HL-60 (cell line): Measurements from ENCODE around the gene PAPPA2.

Experiments used
- POLR2AphosphoS5 ChIP-seq: IDR thresholded peaks from 2 replicates; pipeline ENCODE4 v1.6.1; 2012; ENCODE audit warnings: low read depth
- TF ChIP-seq, protein P1 (sequence below): IDR thresholded peaks from one replicate; pipeline ENCODE4 v1.5.1; 2011; ENCODE audit warnings: low read length, control low read depth, inconsistent platforms; ENCODE audit not compliant: insufficient read depth

DNA sequence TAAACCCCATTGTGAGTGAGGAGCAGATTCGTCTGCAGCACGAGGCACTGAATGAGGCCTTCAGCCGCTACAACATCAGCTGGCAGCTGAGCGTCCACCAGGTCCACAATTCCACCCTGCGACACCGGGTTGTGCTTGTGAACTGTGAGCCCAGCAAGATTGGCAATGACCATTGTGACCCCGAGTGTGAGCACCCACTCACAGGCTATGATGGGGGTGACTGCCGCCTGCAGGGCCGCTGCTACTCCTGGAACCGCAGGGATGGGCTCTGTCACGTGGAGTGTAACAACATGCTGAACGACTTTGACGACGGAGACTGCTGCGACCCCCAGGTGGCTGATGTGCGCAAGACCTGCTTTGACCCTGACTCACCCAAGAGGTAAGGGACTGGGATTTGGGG is 132.2 kb downstream of the PAPPA2 start:
- no peak for TF ChIP-seq POLR2AphosphoS5
- TF ChIP-seq, protein P1, sequence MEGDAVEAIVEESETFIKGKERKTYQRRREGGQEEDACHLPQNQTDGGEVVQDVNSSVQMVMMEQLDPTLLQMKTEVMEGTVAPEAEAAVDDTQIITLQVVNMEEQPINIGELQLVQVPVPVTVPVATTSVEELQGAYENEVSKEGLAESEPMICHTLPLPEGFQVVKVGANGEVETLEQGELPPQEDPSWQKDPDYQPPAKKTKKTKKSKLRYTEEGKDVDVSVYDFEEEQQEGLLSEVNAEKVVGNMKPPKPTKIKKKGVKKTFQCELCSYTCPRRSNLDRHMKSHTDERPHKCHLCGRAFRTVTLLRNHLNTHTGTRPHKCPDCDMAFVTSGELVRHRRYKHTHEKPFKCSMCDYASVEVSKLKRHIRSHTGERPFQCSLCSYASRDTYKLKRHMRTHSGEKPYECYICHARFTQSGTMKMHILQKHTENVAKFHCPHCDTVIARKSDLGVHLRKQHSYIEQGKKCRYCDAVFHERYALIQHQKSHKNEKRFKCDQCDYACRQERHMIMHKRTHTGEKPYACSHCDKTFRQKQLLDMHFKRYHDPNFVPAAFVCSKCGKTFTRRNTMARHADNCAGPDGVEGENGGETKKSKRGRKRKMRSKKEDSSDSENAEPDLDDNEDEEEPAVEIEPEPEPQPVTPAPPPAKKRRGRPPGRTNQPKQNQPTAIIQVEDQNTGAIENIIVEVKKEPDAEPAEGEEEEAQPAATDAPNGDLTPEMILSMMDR: no peak
